Adrenal gland (tissue), 5 donors: ENCODE results near the gene CCPG1.

Source experiments
- POLR2A ChIP-seq, 2 donors: fragments of 450-650 bp; IDR thresholded peaks; one replicate each; pipeline ENCODE4 v1.6.1; 2017; ENCODE audit warnings: antibody characterized with exemption in 2 of 2, mild to moderate bottlenecking in 2 of 2, moderate library complexity in 1 of 2
- TF ChIP-seq, protein P1 (sequence below), 6 experiments: fragments of 450-650 bp in 4 of 6; fragments of 200-600 bp in 2 of 6; sonication (generic) in 1 of 6; IDR thresholded peaks; 1 replicate in 5 of 6; 2 replicates in 1 of 6; pipeline versions ENCODE4 v1.5.1 to v1.8.0; 2016 to 2021; ENCODE audit warnings: antibody characterized with exemption in 6 of 6, mild to moderate bottlenecking in 2 of 6, moderate library complexity in 1 of 6
- donor health status: DM: no; HTN: no; CAD: no.

GRCh38 chr15:55348281-55348778 lies 59.8 kb downstream of the CCPG1 start:
- TF ChIP-seq, protein P1, sequence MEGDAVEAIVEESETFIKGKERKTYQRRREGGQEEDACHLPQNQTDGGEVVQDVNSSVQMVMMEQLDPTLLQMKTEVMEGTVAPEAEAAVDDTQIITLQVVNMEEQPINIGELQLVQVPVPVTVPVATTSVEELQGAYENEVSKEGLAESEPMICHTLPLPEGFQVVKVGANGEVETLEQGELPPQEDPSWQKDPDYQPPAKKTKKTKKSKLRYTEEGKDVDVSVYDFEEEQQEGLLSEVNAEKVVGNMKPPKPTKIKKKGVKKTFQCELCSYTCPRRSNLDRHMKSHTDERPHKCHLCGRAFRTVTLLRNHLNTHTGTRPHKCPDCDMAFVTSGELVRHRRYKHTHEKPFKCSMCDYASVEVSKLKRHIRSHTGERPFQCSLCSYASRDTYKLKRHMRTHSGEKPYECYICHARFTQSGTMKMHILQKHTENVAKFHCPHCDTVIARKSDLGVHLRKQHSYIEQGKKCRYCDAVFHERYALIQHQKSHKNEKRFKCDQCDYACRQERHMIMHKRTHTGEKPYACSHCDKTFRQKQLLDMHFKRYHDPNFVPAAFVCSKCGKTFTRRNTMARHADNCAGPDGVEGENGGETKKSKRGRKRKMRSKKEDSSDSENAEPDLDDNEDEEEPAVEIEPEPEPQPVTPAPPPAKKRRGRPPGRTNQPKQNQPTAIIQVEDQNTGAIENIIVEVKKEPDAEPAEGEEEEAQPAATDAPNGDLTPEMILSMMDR (IDR thresholded peaks at IDR 0.05): no peak
- no peak for TF ChIP-seq POLR2A (IDR thresholded peaks at IDR 0.05)
